HepG2 (cell line): ENCODE measurements around the gene BLOC1S1. TPM values are rescaled to one million over a fixed set of nuclear protein-coding genes. Genes with fewer than 3 reads are reported as not detected.
A peak's percentile ranks its signal among the peaks of the same experiment; 100 is the strongest.

Experiments
- CBX1 ChIP-seq: IDR thresholded peaks from one replicate; pipeline ENCODE4 v1.6.1; 2016; ENCODE audit warnings: antibody characterized with exemption, low read depth
- CBX2 ChIP-seq, 2 experiments: fragments of 200-600 bp in 1 of 2; sonication (generic); formaldehyde crosslinking in 1 of 2; IDR thresholded peaks; 2 replicates each; pipeline versions ENCODE4 v1.7.0 to v1.8.1; 2018 to 2022; ENCODE audit warnings: low read depth in 2 of 2, low read length in 1 of 2, mild to moderate bottlenecking in 1 of 2, missing genetic modification reagents in 1 of 2
- CENPX ChIP-seq: sonication (generic); formaldehyde crosslinking; IDR thresholded peaks from 2 replicates; pipeline ENCODE4 v1.9.0; 2021; ENCODE audit warnings: mild to moderate bottlenecking, missing genetic modification reagents, moderate library complexity
- DR1 ChIP-seq: sonication (generic); formaldehyde crosslinking; IDR thresholded peaks from 2 replicates; pipeline ENCODE4 v1.8.0; 2021; ENCODE audit warnings: mild to moderate bottlenecking, missing genetic modification reagents, inconsistent platforms
- HCFC1 ChIP-seq: fragments of 150-350 bp; IDR thresholded peaks from 2 replicates; pipeline ENCODE4 v1.6.1; 2014; ENCODE audit warnings: low read depth, low read length
- HDAC1 ChIP-seq: sonication (generic); formaldehyde crosslinking; IDR thresholded peaks from 2 replicates; pipeline ENCODE4 v1.5.1; 2020; ENCODE audit warnings: mild to moderate bottlenecking, missing genetic modification reagents
- HNRNPUL1 ChIP-seq: fragments of 200-400 bp; formaldehyde crosslinking; IDR thresholded peaks from 2 replicates; pipeline ENCODE4 v1.6.1; 2017; ENCODE audit warnings: low read depth, mild to moderate bottlenecking, low read length, moderate library complexity
- LCORL ChIP-seq, 2 experiments: fragments of 450-650 bp in 1 of 2; sonication (generic) in 1 of 2; formaldehyde crosslinking in 1 of 2; IDR thresholded peaks; 2 replicates each; pipeline versions ENCODE4 v1.5.0 to v1.6.1; 2017 to 2020; ENCODE audit warnings: antibody characterized with exemption in 1 of 2, missing genetic modification reagents in 1 of 2
- MIXL1 ChIP-seq: IDR thresholded peaks from 2 replicates; pipeline ENCODE4 v1.6.1; 2016
- PHF20 ChIP-seq: sonication (generic); formaldehyde crosslinking; IDR thresholded peaks from 2 replicates; pipeline ENCODE4 v1.5.0; 2020; ENCODE audit warnings: mild to moderate bottlenecking, missing genetic modification reagents
- SNAPC2 ChIP-seq: sonication (generic); formaldehyde crosslinking; IDR thresholded peaks from 2 replicates; pipeline ENCODE4 v1.8.1; 2022; ENCODE audit warnings: mild to moderate bottlenecking, missing genetic modification reagents
- SP1 ChIP-seq, 2 experiments: fragments of 450-650 bp in 1 of 2; sonication (generic) in 1 of 2; formaldehyde crosslinking in 1 of 2; IDR thresholded peaks; 2 replicates each; pipeline versions ENCODE4 v1.4.0 to v1.6.1; 2016 to 2020; ENCODE audit warnings: missing genetic modification reagents in 1 of 2
- SP2 ChIP-seq: sonication (generic); formaldehyde crosslinking; IDR thresholded peaks from 2 replicates; pipeline ENCODE4 v1.5.1; 2020; ENCODE audit warnings: mild to moderate bottlenecking, missing genetic modification reagents
- TEAD3 ChIP-seq: optimal IDR thresholded peaks from 2 replicates; pipeline ENCODE3; 2016; ENCODE audit warnings: borderline replicate concordance
- ZNF20 ChIP-seq: sonication (generic); formaldehyde crosslinking; IDR thresholded peaks from 2 replicates; pipeline ENCODE4 v1.4.0; 2020; ENCODE audit warnings: mild to moderate bottlenecking, moderate library complexity, missing genetic modification reagents
- ZNF280B ChIP-seq: sonication (generic); formaldehyde crosslinking; IDR thresholded peaks from 2 replicates; pipeline ENCODE4 v1.5.0; 2020; ENCODE audit warnings: missing genetic modification reagents, mild to moderate bottlenecking, borderline replicate concordance
- ZNF282 ChIP-seq: fragments of 450-650 bp; IDR thresholded peaks from 2 replicates; pipeline ENCODE4 v1.6.1; 2018; ENCODE audit not compliant: partially characterized antibody
- ZNF354B ChIP-seq: sonication (generic); formaldehyde crosslinking; IDR thresholded peaks from 2 replicates; pipeline ENCODE4 v1.8.0; 2022; ENCODE audit warnings: mild to moderate bottlenecking, missing genetic modification reagents
- ZNF460 ChIP-seq: sonication (generic); formaldehyde crosslinking; IDR thresholded peaks from 2 replicates; pipeline ENCODE4 v1.5.1; 2020; ENCODE audit warnings: missing genetic modification reagents, mild to moderate bottlenecking, borderline replicate concordance
- ZNF891 ChIP-seq: sonication (generic); formaldehyde crosslinking; IDR thresholded peaks from 2 replicates; pipeline ENCODE4 v1.5.0; 2020; ENCODE audit warnings: mild to moderate bottlenecking, missing genetic modification reagents
- polyA plus RNA-seq, 8 experiments: library from polyadenylated mRNA; depleted of rRNA in 3 of 8; stranded (reverse) in 7 of 8; unstranded in 1 of 8; fragments of >200 nt; fragmentation: Illumina TruSeq in 4 of 8; extraction: Trizol in 4 of 8; gene quantifications; 2 replicates each; pipeline versions ENCODE4 v1.2.1 to v1.2.3, GENCODE V29; 2011 to 2016; ENCODE audit warnings: low read depth in 4 of 8, missing spikeins in 1 of 8, mixed read lengths in 1 of 8; ENCODE audit not compliant: insufficient read depth in 1 of 8
- total RNA-seq, 5 experiments: library from RNA; depleted of rRNA; stranded (reverse); fragments of >200 nt; fragmentation: Illumina TruSeq; extraction: Trizol; gene quantifications; 2 replicates each; pipeline ENCODE4 v1.2.3, GENCODE V29; 2016; ENCODE audit warnings: low read depth in 1 of 5
- TF ChIP-seq, protein P1 (sequence below): sonication (generic); formaldehyde crosslinking; IDR thresholded peaks from 2 replicates; pipeline ENCODE4 v1.4.0; 2020; ENCODE audit warnings: missing genetic modification reagents
- TF ChIP-seq, protein P2 (sequence below): sonication (generic); formaldehyde crosslinking; IDR thresholded peaks from 2 replicates; pipeline ENCODE4 v1.4.0; 2020; ENCODE audit warnings: missing genetic modification reagents
- TF ChIP-seq, protein P3 (sequence below): sonication (generic); formaldehyde crosslinking; IDR thresholded peaks from 2 replicates; pipeline ENCODE4 v1.8.1; 2023; ENCODE audit warnings: mild to moderate bottlenecking, inconsistent platforms, moderate library complexity, missing genetic modification reagents, borderline replicate concordance

The BLOC1S1 gene
- total and polyA plus RNA-seq, 2 of the 13 experiments (the other 11 are each of a cell fraction or from before 2014, with no cell fraction given) = 55.1 to 95.3 TPM

- no peak for TF ChIP-seq ZNF20 (CRISPR knock-in tag)
- no peak for TF ChIP-seq LCORL (IDR thresholded peaks at IDR 0.05)
- peak; percentile 90 for TF ChIP-seq LCORL (CRISPR knock-in tag; IDR thresholded peaks at IDR 0.05)
- no peak for TF ChIP-seq CBX2 (IDR thresholded peaks at IDR 0.05; ENCODE audit: low read depth, low read length)
- no peak for TF ChIP-seq CBX2 (CRISPR knock-in tag; IDR thresholded peaks at IDR 0.05; ENCODE audit: low read depth)
- TF ChIP-seq HNRNPUL1 = no peak
- TF ChIP-seq ZNF280B = no peak; the same call in 1 of the 2 replicates
- no peak for TF ChIP-seq SP2 (CRISPR knock-in tag)
- no peak for TF ChIP-seq ZNF354B
- TF ChIP-seq PHF20 (CRISPR knock-in tag) = peak; percentile 69; the same call in 1 of the 2 replicates
- TF ChIP-seq, protein P1, sequence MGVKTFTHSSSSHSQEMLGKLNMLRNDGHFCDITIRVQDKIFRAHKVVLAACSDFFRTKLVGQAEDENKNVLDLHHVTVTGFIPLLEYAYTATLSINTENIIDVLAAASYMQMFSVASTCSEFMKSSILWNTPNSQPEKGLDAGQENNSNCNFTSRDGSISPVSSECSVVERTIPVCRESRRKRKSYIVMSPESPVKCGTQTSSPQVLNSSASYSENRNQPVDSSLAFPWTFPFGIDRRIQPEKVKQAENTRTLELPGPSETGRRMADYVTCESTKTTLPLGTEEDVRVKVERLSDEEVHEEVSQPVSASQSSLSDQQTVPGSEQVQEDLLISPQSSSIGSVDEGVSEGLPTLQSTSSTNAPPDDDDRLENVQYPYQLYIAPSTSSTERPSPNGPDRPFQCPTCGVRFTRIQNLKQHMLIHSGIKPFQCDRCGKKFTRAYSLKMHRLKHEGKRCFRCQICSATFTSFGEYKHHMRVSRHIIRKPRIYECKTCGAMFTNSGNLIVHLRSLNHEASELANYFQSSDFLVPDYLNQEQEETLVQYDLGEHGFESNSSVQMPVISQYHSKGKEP = no peak
- TF ChIP-seq, protein P2, sequence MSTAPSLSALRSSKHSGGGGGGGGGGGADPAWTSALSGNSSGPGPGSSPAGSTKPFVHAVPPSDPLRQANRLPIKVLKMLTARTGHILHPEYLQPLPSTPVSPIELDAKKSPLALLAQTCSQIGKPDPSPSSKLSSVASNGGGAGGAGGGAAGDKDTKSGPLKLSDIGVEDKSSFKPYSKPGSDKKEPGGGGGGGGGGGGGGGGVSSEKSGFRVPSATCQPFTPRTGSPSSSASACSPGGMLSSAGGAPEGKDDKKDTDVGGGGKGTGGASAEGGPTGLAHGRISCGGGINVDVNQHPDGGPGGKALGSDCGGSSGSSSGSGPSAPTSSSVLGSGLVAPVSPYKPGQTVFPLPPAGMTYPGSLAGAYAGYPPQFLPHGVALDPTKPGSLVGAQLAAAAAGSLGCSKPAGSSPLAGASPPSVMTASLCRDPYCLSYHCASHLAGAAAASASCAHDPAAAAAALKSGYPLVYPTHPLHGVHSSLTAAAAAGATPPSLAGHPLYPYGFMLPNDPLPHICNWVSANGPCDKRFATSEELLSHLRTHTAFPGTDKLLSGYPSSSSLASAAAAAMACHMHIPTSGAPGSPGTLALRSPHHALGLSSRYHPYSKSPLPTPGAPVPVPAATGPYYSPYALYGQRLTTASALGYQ (CRISPR knock-in tag) = no peak
- TF ChIP-seq CBX1 = no peak
- TF ChIP-seq SP1 (IDR thresholded peaks at IDR 0.05) = no peak
- TF ChIP-seq SP1 (CRISPR knock-in tag; IDR thresholded peaks at IDR 0.05) = 0 out of 2 replicates have a peak, but pooled peaks have one; percentile 36
- TF ChIP-seq HDAC1 (CRISPR knock-in tag) = peak; percentile 85
- TF ChIP-seq ZNF282 = no peak
- no peak; the same call in none of the 2 replicates for TF ChIP-seq ZNF891 (CRISPR knock-in tag)
- 0 out of 2 replicates have a peak, but pooled peaks have one; percentile 47 for TF ChIP-seq MIXL1 (CRISPR knock-in tag)
- TF ChIP-seq ZNF460 (CRISPR knock-in tag) = no peak; the same call in 1 of the 2 replicates
- TF ChIP-seq HCFC1 = no peak
- TF ChIP-seq TEAD3 (CRISPR knock-in tag) = peak; percentile 92
- TF ChIP-seq CENPX = no peak
- TF ChIP-seq SNAPC2 (CRISPR knock-in tag) = no peak
- TF ChIP-seq, protein P3, sequence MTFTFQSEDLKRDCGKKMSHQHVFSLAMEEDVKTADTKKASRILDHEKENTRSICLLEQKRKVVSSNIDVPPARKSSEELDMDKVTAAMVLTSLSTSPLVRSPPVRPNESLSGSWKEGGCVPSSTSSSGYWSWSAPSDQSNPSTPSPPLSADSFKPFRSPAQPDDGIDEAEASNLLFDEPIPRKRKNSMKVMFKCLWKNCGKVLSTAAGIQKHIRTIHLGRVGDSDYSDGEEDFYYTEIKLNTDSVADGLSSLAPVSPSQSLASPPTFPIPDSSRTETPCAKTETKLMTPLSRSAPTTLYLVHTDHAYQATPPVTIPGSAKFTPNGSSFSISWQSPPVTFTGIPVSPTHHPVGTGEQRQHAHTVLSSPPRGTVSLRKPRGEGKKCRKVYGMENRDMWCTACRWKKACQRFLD (CRISPR knock-in tag) = no peak
- peak; percentile 75 for TF ChIP-seq DR1 (CRISPR knock-in tag)
These were observed 34.4 kb upstream of the BLOC1S1 start (continued) for GRCh38 chr12:55681142-55682077.
